HEK293 (cell line): Measurements from ENCODE around the gene OSBP2.

ENCODE experiments used
- CTCF ChIA-PET: fragments of 350-600 bp; formaldehyde crosslinking; extraction: SDS; loops from one replicate; lab custom pipeline; 2021; ENCODE audit warnings: antibody characterized with exemption; lab: Yijun Ruan, JAX
- POLR2A ChIA-PET: fragments of 300-600 bp; formaldehyde crosslinking; extraction: SDS; loops from one replicate; lab custom pipeline; 2020; ENCODE audit warnings: antibody characterized with exemption, inconsistent platforms; lab: Yijun Ruan, JAX
- H3K27ac ChIP-seq: fragments of 200-500 bp; sonication (Bioruptor generic); 2 replicates; pipeline ENCODE4 v1.5.1; 2014; ENCODE audit warnings: low read depth, low read length, control low read depth, inconsistent platforms; ENCODE audit errors: extremely low read depth
- H3K36me3 ChIP-seq, 2 experiments: fragments of 200-500 bp in 1 of 2; sonication (Bioruptor generic) in 1 of 2; 1 replicate in 1 of 2; 2 replicates in 1 of 2; pipeline ENCODE4 v1.5.1; 2014 to 2017; ENCODE audit warnings: inconsistent platforms in 2 of 2, low read length in 2 of 2; ENCODE audit not compliant: control insufficient read depth in 2 of 2, insufficient read depth in 1 of 2
- H3K4me1 ChIP-seq: fragments of 200-500 bp; sonication (Bioruptor generic); 2 replicates; pipeline ENCODE4 v1.5.1; 2014; ENCODE audit warnings: mild to moderate bottlenecking, low read length, inconsistent platforms; ENCODE audit not compliant: control insufficient read depth, insufficient read depth
- H3K4me3 ChIP-seq: 2 replicates; pipeline ENCODE4 v1.5.1; 2011; ENCODE audit warnings: low read depth, mild to moderate bottlenecking, control low read depth, low read length, moderate library complexity
- H3K9me3 ChIP-seq: fragments of 200-500 bp; sonication (Bioruptor generic); 2 replicates; pipeline ENCODE4 v1.5.1; 2014; ENCODE audit warnings: low read depth, low read length, inconsistent platforms; ENCODE audit not compliant: control insufficient read depth, insufficient read depth
- HOXD13 ChIP-seq: sonication (generic); formaldehyde crosslinking; IDR thresholded peaks from 2 replicates; pipeline ENCODE4 v1.8.0; 2022; ENCODE audit warnings: missing genetic modification reagents, borderline replicate concordance
- SCRT1 ChIP-seq: fragments of 450-650 bp; formaldehyde crosslinking; IDR thresholded peaks from 2 replicates; pipeline ENCODE4 v1.5.1; 2016; ENCODE audit warnings: missing biosample characterization, missing genetic modification characterization, borderline replicate concordance
- ZBTB17 ChIP-seq: fragments of 450-650 bp; formaldehyde crosslinking; IDR thresholded peaks from 2 replicates; pipeline ENCODE4 v1.5.1; 2016; ENCODE audit warnings: missing biosample characterization, missing genetic modification characterization
- ZFP37 ChIP-seq: fragments of 450-650 bp; formaldehyde crosslinking; IDR thresholded peaks from 2 replicates; pipeline ENCODE4 v1.5.1; 2016; ENCODE audit warnings: missing biosample characterization, missing genetic modification characterization
- ZNF112 ChIP-seq: fragments of 450-650 bp; formaldehyde crosslinking; IDR thresholded peaks from 2 replicates; pipeline ENCODE4 v1.5.0; 2017; ENCODE audit warnings: missing biosample characterization, missing genetic modification characterization
- ZNF114 ChIP-seq: fragments of 450-650 bp; formaldehyde crosslinking; IDR thresholded peaks from 2 replicates; pipeline ENCODE4 v1.5.0; 2017; ENCODE audit warnings: missing biosample characterization, missing genetic modification characterization
- ZNF169 ChIP-seq: fragments of 450-650 bp; formaldehyde crosslinking; IDR thresholded peaks from 2 replicates; pipeline ENCODE4 v1.5.1; 2016; ENCODE audit warnings: missing biosample characterization, missing genetic modification characterization
- ZNF174 ChIP-seq: fragments of 450-650 bp; formaldehyde crosslinking; IDR thresholded peaks from 2 replicates; pipeline ENCODE4 v1.5.0; 2017; ENCODE audit warnings: missing biosample characterization, mild to moderate bottlenecking, missing genetic modification characterization
- ZNF184 ChIP-seq: fragments of 450-650 bp; IDR thresholded peaks from 2 replicates; pipeline ENCODE4 v1.5.1; 2018; ENCODE audit warnings: missing biosample characterization, mild to moderate bottlenecking, missing genetic modification characterization
- ZNF274 ChIP-seq, 2 experiments: fragments of 200-500 bp in 1 of 2; fragments of 450-650 bp in 1 of 2; sonication (Bioruptor generic) in 1 of 2; formaldehyde crosslinking in 1 of 2; IDR thresholded peaks; 2 replicates each; pipeline versions ENCODE4 v1.5.1 to v1.6.1; 2014 to 2016; ENCODE audit warnings: borderline replicate concordance in 1 of 2, inconsistent platforms in 1 of 2, low read length in 1 of 2, missing biosample characterization in 1 of 2, missing genetic modification characterization in 1 of 2
- ZNF391 ChIP-seq: fragments of 450-650 bp; formaldehyde crosslinking; IDR thresholded peaks from 2 replicates; pipeline ENCODE4 v1.5.1; 2016; ENCODE audit warnings: low read depth, missing biosample characterization, missing genetic modification characterization, borderline replicate concordance
- ZNF529 ChIP-seq: fragments of 450-650 bp; formaldehyde crosslinking; IDR thresholded peaks from 2 replicates; pipeline ENCODE4 v1.5.1; 2017; ENCODE audit warnings: missing genetic modification characterization, missing biosample characterization; ENCODE audit not compliant: insufficient replicate concordance
- ZNF530 ChIP-seq: fragments of 450-650 bp; formaldehyde crosslinking; IDR thresholded peaks from 2 replicates; pipeline ENCODE4 v1.5.1; 2016; ENCODE audit warnings: low read depth, missing biosample characterization, missing genetic modification characterization
- ZNF558 ChIP-seq: fragments of 450-650 bp; formaldehyde crosslinking; IDR thresholded peaks from 2 replicates; pipeline ENCODE4 v1.5.1; 2016; ENCODE audit warnings: missing biosample characterization, missing genetic modification characterization
- ZNF624 ChIP-seq: fragments of 450-650 bp; formaldehyde crosslinking; IDR thresholded peaks from 2 replicates; pipeline ENCODE4 v1.5.1; 2017; ENCODE audit warnings: missing biosample characterization, missing genetic modification characterization
- ZNF626 ChIP-seq: fragments of 450-650 bp; sonication (Bioruptor Pico); formaldehyde crosslinking; IDR thresholded peaks from 2 replicates; pipeline ENCODE4 v1.5.1; 2018; ENCODE audit warnings: missing biosample characterization, missing genetic modification characterization, inconsistent platforms
- ZNF654 ChIP-seq: fragments of 450-650 bp; formaldehyde crosslinking; IDR thresholded peaks from 2 replicates; pipeline ENCODE4 v1.5.1; 2016; ENCODE audit warnings: low read depth, missing biosample characterization, missing genetic modification characterization
- ZNF677 ChIP-seq: fragments of 450-650 bp; IDR thresholded peaks from 2 replicates; pipeline ENCODE4 v1.5.0; 2018; ENCODE audit warnings: missing biosample characterization, mild to moderate bottlenecking, missing genetic modification characterization, moderate library complexity
- ZNF830 ChIP-seq: fragments of 450-650 bp; IDR thresholded peaks from 2 replicates; pipeline ENCODE4 v1.5.0; 2018; ENCODE audit warnings: missing biosample characterization, missing genetic modification characterization, low read depth, mild to moderate bottlenecking, moderate library complexity
- ZSCAN30 ChIP-seq: fragments of 450-650 bp; IDR thresholded peaks from 2 replicates; pipeline ENCODE4 v1.5.1; 2018; ENCODE audit warnings: missing biosample characterization, mild to moderate bottlenecking, missing genetic modification characterization, moderate library complexity
- TF ChIP-seq, protein P1 (sequence below): fragments of 450-650 bp; formaldehyde crosslinking; IDR thresholded peaks from 2 replicates; pipeline ENCODE4 v1.5.1; 2016; ENCODE audit warnings: missing biosample characterization, missing genetic modification characterization, borderline replicate concordance
- TF ChIP-seq, protein P2 (sequence below): fragments of 450-650 bp; formaldehyde crosslinking; IDR thresholded peaks from 2 replicates; pipeline ENCODE4 v1.5.1; 2016; ENCODE audit warnings: missing biosample characterization, missing genetic modification characterization, low read depth
- TF ChIP-seq, protein P3 (sequence below): fragments of 450-650 bp; formaldehyde crosslinking; IDR thresholded peaks from 2 replicates; pipeline ENCODE4 v1.5.1; 2016; ENCODE audit warnings: missing biosample characterization, missing genetic modification characterization
- TF ChIP-seq, protein P4 (sequence below): fragments of 450-650 bp; formaldehyde crosslinking; IDR thresholded peaks from 2 replicates; pipeline ENCODE4 v1.5.1; 2016; ENCODE audit warnings: missing biosample characterization, missing genetic modification characterization

Gene OSBP2

GRCh38 chr22:30885591-30885990 is 190.9 kb downstream of the OSBP2 start:
- H3K36me3 ChIP-seq: peaks cover 0 to 21% of the 10 kb centered on the region in 2 experiments; a peak in 1 of 3 replicates
- ChIA-PET CTCF (interaction anchor here (0.6 to 1.8 kb wide), 2 partner anchors 123 to 353 kb away, joined by 3 to 5 read pairs; no protein-coding TSS in a partner anchor), POLR2A (no interaction called here)
- H3K4me1 ChIP-seq: no peaks in the 10 kb centered on the region
- H3K9me3 ChIP-seq: no peaks in the 10 kb centered on the region
- H3K27ac ChIP-seq: no peak overlapping the region
- no peak overlapping the region for H3K4me3 ChIP-seq
- TF ChIP-seq ZNF654 (tag by site-specific recombination): no peak
- TF ChIP-seq ZNF530 (tag by site-specific recombination): no peak
- TF ChIP-seq ZNF112 (tag by site-specific recombination): no peak
- TF ChIP-seq ZNF677 (tag by site-specific recombination): no peak
- TF ChIP-seq, protein P1, sequence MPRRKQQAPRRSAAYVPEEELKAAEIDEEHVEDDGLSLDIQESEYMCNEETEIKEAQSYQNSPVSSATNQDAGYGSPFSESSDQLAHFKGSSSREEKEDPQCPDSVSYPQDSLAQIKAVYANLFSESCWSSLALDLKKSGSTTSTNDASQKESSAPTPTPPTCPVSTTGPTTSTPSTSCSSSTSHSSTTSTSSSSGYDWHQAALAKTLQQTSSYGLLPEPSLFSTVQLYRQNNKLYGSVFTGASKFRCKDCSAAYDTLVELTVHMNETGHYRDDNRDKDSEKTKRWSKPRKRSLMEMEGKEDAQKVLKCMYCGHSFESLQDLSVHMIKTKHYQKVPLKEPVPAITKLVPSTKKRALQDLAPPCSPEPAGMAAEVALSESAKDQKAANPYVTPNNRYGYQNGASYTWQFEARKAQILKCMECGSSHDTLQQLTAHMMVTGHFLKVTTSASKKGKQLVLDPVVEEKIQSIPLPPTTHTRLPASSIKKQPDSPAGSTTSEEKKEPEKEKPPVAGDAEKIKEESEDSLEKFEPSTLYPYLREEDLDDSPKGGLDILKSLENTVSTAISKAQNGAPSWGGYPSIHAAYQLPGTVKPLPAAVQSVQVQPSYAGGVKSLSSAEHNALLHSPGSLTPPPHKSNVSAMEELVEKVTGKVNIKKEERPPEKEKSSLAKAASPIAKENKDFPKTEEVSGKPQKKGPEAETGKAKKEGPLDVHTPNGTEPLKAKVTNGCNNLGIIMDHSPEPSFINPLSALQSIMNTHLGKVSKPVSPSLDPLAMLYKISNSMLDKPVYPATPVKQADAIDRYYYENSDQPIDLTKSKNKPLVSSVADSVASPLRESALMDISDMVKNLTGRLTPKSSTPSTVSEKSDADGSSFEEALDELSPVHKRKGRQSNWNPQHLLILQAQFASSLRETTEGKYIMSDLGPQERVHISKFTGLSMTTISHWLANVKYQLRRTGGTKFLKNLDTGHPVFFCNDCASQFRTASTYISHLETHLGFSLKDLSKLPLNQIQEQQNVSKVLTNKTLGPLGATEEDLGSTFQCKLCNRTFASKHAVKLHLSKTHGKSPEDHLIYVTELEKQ: no peak
- no peak for TF ChIP-seq SCRT1 (tag by site-specific recombination)
- TF ChIP-seq ZNF184: no peak
- TF ChIP-seq, protein P2, sequence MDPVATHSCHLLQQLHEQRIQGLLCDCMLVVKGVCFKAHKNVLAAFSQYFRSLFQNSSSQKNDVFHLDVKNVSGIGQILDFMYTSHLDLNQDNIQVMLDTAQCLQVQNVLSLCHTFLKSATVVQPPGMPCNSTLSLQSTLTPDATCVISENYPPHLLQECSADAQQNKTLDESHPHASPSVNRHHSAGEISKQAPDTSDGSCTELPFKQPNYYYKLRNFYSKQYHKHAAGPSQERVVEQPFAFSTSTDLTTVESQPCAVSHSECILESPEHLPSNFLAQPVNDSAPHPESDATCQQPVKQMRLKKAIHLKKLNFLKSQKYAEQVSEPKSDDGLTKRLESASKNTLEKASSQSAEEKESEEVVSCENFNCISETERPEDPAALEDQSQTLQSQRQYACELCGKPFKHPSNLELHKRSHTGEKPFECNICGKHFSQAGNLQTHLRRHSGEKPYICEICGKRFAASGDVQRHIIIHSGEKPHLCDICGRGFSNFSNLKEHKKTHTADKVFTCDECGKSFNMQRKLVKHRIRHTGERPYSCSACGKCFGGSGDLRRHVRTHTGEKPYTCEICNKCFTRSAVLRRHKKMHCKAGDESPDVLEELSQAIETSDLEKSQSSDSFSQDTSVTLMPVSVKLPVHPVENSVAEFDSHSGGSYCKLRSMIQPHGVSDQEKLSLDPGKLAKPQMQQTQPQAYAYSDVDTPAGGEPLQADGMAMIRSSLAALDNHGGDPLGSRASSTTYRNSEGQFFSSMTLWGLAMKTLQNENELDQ: no peak
- TF ChIP-seq, protein P3, sequence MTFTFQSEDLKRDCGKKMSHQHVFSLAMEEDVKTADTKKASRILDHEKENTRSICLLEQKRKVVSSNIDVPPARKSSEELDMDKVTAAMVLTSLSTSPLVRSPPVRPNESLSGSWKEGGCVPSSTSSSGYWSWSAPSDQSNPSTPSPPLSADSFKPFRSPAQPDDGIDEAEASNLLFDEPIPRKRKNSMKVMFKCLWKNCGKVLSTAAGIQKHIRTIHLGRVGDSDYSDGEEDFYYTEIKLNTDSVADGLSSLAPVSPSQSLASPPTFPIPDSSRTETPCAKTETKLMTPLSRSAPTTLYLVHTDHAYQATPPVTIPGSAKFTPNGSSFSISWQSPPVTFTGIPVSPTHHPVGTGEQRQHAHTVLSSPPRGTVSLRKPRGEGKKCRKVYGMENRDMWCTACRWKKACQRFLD (tag by site-specific recombination): no peak
- TF ChIP-seq, protein P4, sequence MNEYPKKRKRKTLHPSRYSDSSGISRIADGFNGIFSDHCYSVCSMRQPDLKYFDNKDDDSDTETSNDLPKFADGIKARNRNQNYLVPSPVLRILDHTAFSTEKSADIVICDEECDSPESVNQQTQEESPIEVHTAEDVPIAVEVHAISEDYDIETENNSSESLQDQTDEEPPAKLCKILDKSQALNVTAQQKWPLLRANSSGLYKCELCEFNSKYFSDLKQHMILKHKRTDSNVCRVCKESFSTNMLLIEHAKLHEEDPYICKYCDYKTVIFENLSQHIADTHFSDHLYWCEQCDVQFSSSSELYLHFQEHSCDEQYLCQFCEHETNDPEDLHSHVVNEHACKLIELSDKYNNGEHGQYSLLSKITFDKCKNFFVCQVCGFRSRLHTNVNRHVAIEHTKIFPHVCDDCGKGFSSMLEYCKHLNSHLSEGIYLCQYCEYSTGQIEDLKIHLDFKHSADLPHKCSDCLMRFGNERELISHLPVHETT (tag by site-specific recombination): no peak
- TF ChIP-seq ZNF529 (tag by site-specific recombination): no peak
- no peak for TF ChIP-seq ZNF558 (tag by site-specific recombination)

DNA sequence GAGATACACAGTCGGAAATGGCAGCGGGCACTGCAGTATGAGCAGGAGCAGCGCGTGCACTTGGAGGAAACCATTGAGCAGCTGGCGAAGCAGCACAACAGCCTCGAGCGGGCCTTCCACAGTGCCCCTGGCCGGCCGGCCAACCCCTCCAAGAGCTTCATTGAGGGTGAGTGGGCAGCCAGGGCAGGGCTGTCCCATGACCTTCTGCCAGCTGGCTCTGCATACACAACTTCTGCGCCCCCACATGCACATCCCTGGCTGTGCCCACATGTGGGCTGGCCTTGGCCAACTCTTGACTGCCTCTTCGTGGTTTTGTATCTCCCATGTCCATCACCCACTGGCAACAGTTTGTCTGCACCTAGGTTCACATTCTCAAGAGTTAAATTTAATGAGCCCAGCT is 192.8 kb downstream of the OSBP2 start:
- Histone ChIP-seq H3K4me1 (no peaks in the 10 kb centered on the region), H3K36me3 (peaks cover 0 to 36% of the 10 kb centered on the region in 2 experiments; a peak in 1 of 3 replicates), H3K4me3 (no peak overlapping the region)
- ChIA-PET POLR2A (interaction anchor here (0.5 kb wide), 1 partner anchor 520 kb away, joined by 4 read pairs; no protein-coding TSS in a partner anchor), CTCF (interaction anchor here (0.5 to 1.0 kb wide), 3 partner anchors 23 to 121 kb away, joined by 3 to 4 read pairs (median 4); no protein-coding TSS in a partner anchor)
- TF ChIP-seq ZNF624: no peak
- TF ChIP-seq ZNF830: no peak
- TF ChIP-seq ZNF114 (tag by site-specific recombination): no peak
- no peak for TF ChIP-seq ZNF169 (tag by site-specific recombination)
- TF ChIP-seq HOXD13 (CRISPR knock-in tag): no peak
- no peak for TF ChIP-seq ZNF626 (tag by site-specific recombination)
- no peak for TF ChIP-seq ZBTB17 (tag by site-specific recombination)
- no peak for TF ChIP-seq ZNF274 (IDR thresholded peaks at IDR 0.05; ENCODE audit: low read length)
- TF ChIP-seq ZNF274 (tag by site-specific recombination; IDR thresholded peaks at IDR 0.05; ENCODE audit: borderline replicate concordance): no peak
- no peak for TF ChIP-seq ZSCAN30 (tag by site-specific recombination)
- TF ChIP-seq ZNF174 (tag by site-specific recombination): no peak
- no peak for TF ChIP-seq ZFP37 (tag by site-specific recombination)
- TF ChIP-seq ZNF391 (tag by site-specific recombination): no peak
- TF ChIP-seq, all 188 proteins: peak for 0
- Histone ChIP-seq H3K9me3 (no peaks in the 10 kb centered on the region), H3K27ac (no peak overlapping the region)
